H1 (cell line): ENCODE results near the gene TBX15. TPM values are rescaled to one million over a fixed set of nuclear protein-coding genes. Genes with fewer than 3 reads are reported as not detected.
A peak's percentile ranks its signal among the peaks of the same experiment; 100 is the strongest.

Experiments used
- ATF2 ChIP-seq: IDR thresholded peaks from 2 replicates; pipeline ENCODE4 v1.6.1; 2012; ENCODE audit warnings: low read length, inconsistent platforms
- CBX5 ChIP-seq: fragments of 300-800, 300-1000 bp; sonication (generic); IDR thresholded peaks from 2 replicates; pipeline ENCODE4 v1.7.1; 2016; ENCODE audit warnings: antibody characterized with exemption, low read length, low read depth
- CBX8 ChIP-seq: fragments of 300-800, 300-1000 bp; sonication (generic); IDR thresholded peaks from 2 replicates; pipeline ENCODE4 v1.7.1; 2016; ENCODE audit warnings: low read depth, low read length, borderline replicate concordance
- CEBPB ChIP-seq: IDR thresholded peaks from 2 replicates; pipeline ENCODE4 v1.6.1; 2012; ENCODE audit warnings: low read depth, low read length
- CHD2 ChIP-seq: IDR thresholded peaks from 2 replicates; pipeline ENCODE4 v1.6.1; 2012; ENCODE audit warnings: low read length, improper control_type of control experiment
- EZH2 ChIP-seq: fragments of 200-600 bp; sonication (generic); IDR thresholded peaks from 2 replicates; pipeline ENCODE4 v1.7.1; 2012; ENCODE audit warnings: low read depth, mild to moderate bottlenecking, moderate library complexity, low read length, inconsistent platforms; ENCODE audit not compliant: severe bottlenecking
- JUND ChIP-seq: IDR thresholded peaks from 2 replicates; pipeline ENCODE4 v1.6.1; 2011; ENCODE audit warnings: mild to moderate bottlenecking, improper control_type of control experiment, low read length
- KDM5A ChIP-seq: fragments of 200-600 bp; IDR thresholded peaks from 2 replicates; pipeline ENCODE4 v1.7.1; 2012; ENCODE audit warnings: mild to moderate bottlenecking, low read length, inconsistent platforms, mixed read lengths
- PHF8 ChIP-seq: fragments of 200-600 bp; sonication (generic); conservative IDR thresholded peaks from 2 replicates; pipeline ENCODE4 v1.7.1; 2012; ENCODE audit warnings: low read depth, mild to moderate bottlenecking, inconsistent platforms, low read length, moderate library complexity
- POU5F1 ChIP-seq: IDR thresholded peaks from 2 replicates; pipeline ENCODE4 v1.6.1; 2011; ENCODE audit warnings: low read depth, mild to moderate bottlenecking, low read length, moderate library complexity
- RBBP5 ChIP-seq: IDR thresholded peaks from 2 replicates; pipeline ENCODE4 v1.7.1; 2012; ENCODE audit warnings: low read depth, mild to moderate bottlenecking, inconsistent platforms, low read length, moderate library complexity, borderline replicate concordance
- RNF2 ChIP-seq: fragments of 200-900, 300-1000 bp; sonication (generic); IDR thresholded peaks from 2 replicates; pipeline ENCODE4 v1.7.1; 2016; ENCODE audit warnings: borderline replicate concordance, low read depth, mild to moderate bottlenecking, antibody characterized with exemption, low read length; ENCODE audit not compliant: poor library complexity, severe bottlenecking; ENCODE audit errors: missing control alignments
- SP2 ChIP-seq: IDR thresholded peaks from 2 replicates; pipeline ENCODE4 v1.6.1; 2012; ENCODE audit warnings: mild to moderate bottlenecking, low read length, inconsistent platforms
- SUZ12 ChIP-seq: fragments of 200-600 bp; sonication (generic); IDR thresholded peaks from 2 replicates; pipeline ENCODE4 v1.6.1; 2012; ENCODE audit warnings: mild to moderate bottlenecking, inconsistent platforms, low read length, moderate library complexity, mixed read lengths
- TAF1 ChIP-seq: IDR thresholded peaks from 2 replicates; pipeline ENCODE4 v1.6.1; 2011; ENCODE audit warnings: mild to moderate bottlenecking, low read depth, low read length
- TBP ChIP-seq: IDR thresholded peaks from 2 replicates; pipeline ENCODE4 v1.6.1; 2011; ENCODE audit warnings: low read depth, low read length, improper control_type of control experiment
- TEAD4 ChIP-seq: IDR thresholded peaks from 2 replicates; pipeline ENCODE4 v1.6.1; 2012; ENCODE audit warnings: low read depth, low read length, inconsistent platforms, mixed read lengths
- USF2 ChIP-seq: IDR thresholded peaks from 2 replicates; pipeline ENCODE4 v1.6.1; 2011; ENCODE audit warnings: low read length, improper control_type of control experiment
- polyA plus RNA-seq, 7 experiments: library from polyadenylated mRNA; depleted of rRNA in 3 of 7; stranded (reverse) in 5 of 7; unstranded in 2 of 7; fragments of >200 nt in 5 of 7; fragments of 200-250 nt in 2 of 7; gene quantifications; 1 replicate in 5 of 7; 2 replicates in 1 of 7; 4 replicates in 1 of 7; pipeline versions ENCODE4 v1.2.1 to v1.2.3, GENCODE V29; 2011 to 2013; ENCODE audit warnings: missing spikeins in 2 of 7, mixed read lengths in 2 of 7
- total RNA-seq: library from RNA; stranded (reverse); fragmentation: NEBNext Ultra II Directional; extraction: Animal tissue kit (Norgen Biotek cat#: 25700); gene quantifications from 2 replicates; pipeline ENCODE4 v1.2.1, GENCODE V29; 2021

The TBX15 gene
- total and polyA plus RNA-seq, 2 of the 8 experiments (the other 6 are each of a cell fraction or from before 2014, with no cell fraction given): 0.14 to 0.24 TPM

GRCh38 chr1:119006406-119007279 is 18.5 kb upstream of the TBX15 start (continued):
- TF ChIP-seq EZH2 (peak; percentile 96), CBX5 (no peak), KDM5A (no peak), CBX8 (no peak), CEBPB (0 out of 2 replicates have a peak, but pooled peaks have one; percentile 24), SUZ12 (peak; percentile 95), TEAD4 (no peak), RBBP5 (no peak), ATF2 (no peak), JUND (no peak), CHD2 (no peak), USF2 (no peak), TAF1 (no peak), PHF8 (no peak), RNF2 (peak; percentile 92), POU5F1 (no peak), TBP (no peak), SP2 (no peak)
